Retina (tissue), 1 donor: Measurements from ENCODE around the gene TBX4.

Experiments
- DNase-seq: peaks from one replicate; pipeline ENCODE4 v3.0.0-alpha.2; 2016

Gene TBX4

GRCh38 chr17:61534414-61534813 is 82.2 kb downstream of the TBX4 start:
- no peak for DNase-seq
